ENCODE measurements around the gene PDE4D. TPM values are rescaled to one million over a fixed set of nuclear protein-coding genes. Genes with fewer than 3 reads are reported as not detected.

Gene PDE4D
- total RNA-seq, 1 donor from 2014 or later = 14.2 TPM

DNA sequence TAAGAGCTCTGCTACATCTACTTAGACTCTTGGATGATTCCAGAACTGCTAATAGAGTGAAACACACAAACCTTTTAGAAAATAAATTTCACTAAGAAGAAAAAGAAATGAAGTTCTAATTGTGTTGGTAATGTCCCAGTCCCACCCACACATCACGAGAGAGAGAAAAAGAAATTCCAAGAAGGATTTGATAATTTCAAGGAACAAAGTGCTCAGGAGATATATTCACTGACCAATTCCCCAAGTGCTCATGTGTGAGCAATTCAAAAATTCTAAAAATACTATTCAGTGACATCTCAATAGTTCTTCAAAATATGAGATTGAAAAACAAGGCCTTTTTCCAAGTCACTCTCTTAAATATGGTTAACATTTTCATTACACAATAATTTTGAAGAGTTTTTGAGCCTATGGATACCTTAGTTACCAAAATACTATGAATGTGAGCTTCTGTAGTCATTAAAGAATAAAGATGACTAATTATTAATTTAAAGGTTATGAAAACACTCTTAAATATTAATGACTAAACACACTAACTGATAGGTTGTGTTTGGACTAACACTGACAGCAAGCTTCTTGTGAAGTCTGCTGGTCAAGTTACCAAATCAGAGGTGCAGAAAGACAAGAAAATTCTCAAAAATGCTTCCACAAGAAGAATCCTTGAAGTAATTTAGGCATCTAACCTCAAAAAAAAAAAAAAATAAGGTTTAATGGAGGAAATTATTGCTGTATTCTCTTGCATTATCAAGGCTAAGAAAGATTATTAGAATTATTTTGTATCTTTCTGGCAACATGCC, 245.3 kb downstream of the PDE4D start:
- Histone ChIP-seq H3K4me2 (ENCODE audit: low read length) (no peak overlapping the region), H3K36me3 (ENCODE audit: insufficient read depth, low read length) (no peaks in the 10 kb centered on the region), H4K20me1 (ENCODE audit: insufficient read depth, low read length) (no peaks in the 10 kb centered on the region), H3K4me1 (ENCODE audit: insufficient read depth, low read length) (no peaks in the 10 kb centered on the region), H3K9me3 (ENCODE audit: insufficient read depth, low read depth, low read length) (no peaks in the 10 kb centered on the region), H3K9ac (ENCODE audit: low read length) (no peak overlapping the region), H3K79me2 (ENCODE audit: insufficient read depth, low read length) (no peaks in the 10 kb centered on the region), H2AFZ (ENCODE audit: low read depth, low read length) (no peak overlapping the region), H3K4me3 (ENCODE audit: insufficient read depth, low read depth, low read length) (no peak overlapping the region), H3K27ac (ENCODE audit: low read depth, low read length) (peak overlapping the region; percentile 21), H3K27me3 (ENCODE audit: insufficient read depth, low read length) (no peaks in the 10 kb centered on the region)
- H3K27me3 Mint-ChIP-seq (ENCODE audit: low read depth, unreplicated experiment) = no peaks in the 10 kb centered on the region
- H3K4me1 Mint-ChIP-seq (ENCODE audit: low read depth, unreplicated experiment) = peaks cover 8% of the 10 kb centered on the region
- no peak overlapping the region for H3K4me3 Mint-ChIP-seq (ENCODE audit: unreplicated experiment)
- H3K9me3 Mint-ChIP-seq (ENCODE audit: unreplicated experiment) = no peaks in the 10 kb centered on the region
- FAIRE-seq (no peak), DNase-seq (ENCODE audit: low read depth) (no peak)
- no peaks in the 10 kb centered on the region for H3K36me3 Mint-ChIP-seq (ENCODE audit: low read depth, unreplicated experiment)
- TF ChIP-seq EZH2 (IDR thresholded peaks at IDR 0.05; ENCODE audit: insufficient read depth, low read length) = no peak
- TF ChIP-seq, protein P1, sequence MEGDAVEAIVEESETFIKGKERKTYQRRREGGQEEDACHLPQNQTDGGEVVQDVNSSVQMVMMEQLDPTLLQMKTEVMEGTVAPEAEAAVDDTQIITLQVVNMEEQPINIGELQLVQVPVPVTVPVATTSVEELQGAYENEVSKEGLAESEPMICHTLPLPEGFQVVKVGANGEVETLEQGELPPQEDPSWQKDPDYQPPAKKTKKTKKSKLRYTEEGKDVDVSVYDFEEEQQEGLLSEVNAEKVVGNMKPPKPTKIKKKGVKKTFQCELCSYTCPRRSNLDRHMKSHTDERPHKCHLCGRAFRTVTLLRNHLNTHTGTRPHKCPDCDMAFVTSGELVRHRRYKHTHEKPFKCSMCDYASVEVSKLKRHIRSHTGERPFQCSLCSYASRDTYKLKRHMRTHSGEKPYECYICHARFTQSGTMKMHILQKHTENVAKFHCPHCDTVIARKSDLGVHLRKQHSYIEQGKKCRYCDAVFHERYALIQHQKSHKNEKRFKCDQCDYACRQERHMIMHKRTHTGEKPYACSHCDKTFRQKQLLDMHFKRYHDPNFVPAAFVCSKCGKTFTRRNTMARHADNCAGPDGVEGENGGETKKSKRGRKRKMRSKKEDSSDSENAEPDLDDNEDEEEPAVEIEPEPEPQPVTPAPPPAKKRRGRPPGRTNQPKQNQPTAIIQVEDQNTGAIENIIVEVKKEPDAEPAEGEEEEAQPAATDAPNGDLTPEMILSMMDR (IDR thresholded peaks at IDR 0.05; ENCODE audit: insufficient read depth, low read depth, low read length) = no peak
- H3K27ac Mint-ChIP-seq (ENCODE audit: unreplicated experiment) = no peak overlapping the region

DNA sequence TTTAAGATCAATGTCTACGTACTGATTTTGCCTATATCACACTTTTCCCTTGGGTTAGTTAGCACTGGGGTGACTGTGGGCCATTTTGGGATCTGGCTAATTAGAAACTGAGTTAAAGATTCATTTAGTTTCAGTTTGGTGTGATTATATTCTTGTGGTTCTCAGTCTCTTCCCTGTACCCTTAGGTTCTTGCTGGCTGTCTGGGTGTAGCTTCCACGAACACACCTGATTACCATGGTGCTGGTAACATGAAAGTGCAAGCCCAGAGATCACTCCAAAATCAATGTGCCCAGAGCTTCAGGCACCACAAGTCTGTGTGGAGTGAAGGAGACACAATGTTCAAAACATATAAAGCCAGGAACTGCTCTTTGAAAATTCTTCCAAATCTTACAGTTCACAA, 248.1 kb downstream of the PDE4D start:
- Mint-ChIP-seq H3K27me3 (ENCODE audit: low read depth, unreplicated experiment) (no peaks in the 10 kb centered on the region), H3K9me3 (ENCODE audit: unreplicated experiment) (no peaks in the 10 kb centered on the region), H3K4me1 (ENCODE audit: low read depth, unreplicated experiment) (peaks cover 11% of the 10 kb centered on the region), H3K4me3 (ENCODE audit: unreplicated experiment) (no peak overlapping the region), H3K27ac (ENCODE audit: unreplicated experiment) (no peak overlapping the region), H3K36me3 (ENCODE audit: low read depth, unreplicated experiment) (no peaks in the 10 kb centered on the region)
- Histone ChIP-seq H3K4me2 (ENCODE audit: low read length) (no peak overlapping the region), H3K79me2 (ENCODE audit: insufficient read depth, low read length) (no peaks in the 10 kb centered on the region), H3K4me1 (ENCODE audit: insufficient read depth, low read length) (no peaks in the 10 kb centered on the region), H3K4me3 (ENCODE audit: insufficient read depth, low read depth, low read length) (no peak overlapping the region), H3K27me3 (ENCODE audit: insufficient read depth, low read length) (no peaks in the 10 kb centered on the region), H3K36me3 (ENCODE audit: insufficient read depth, low read length) (no peaks in the 10 kb centered on the region), H2AFZ (ENCODE audit: low read depth, low read length) (no peak overlapping the region), H3K27ac (ENCODE audit: low read depth, low read length) (no peak overlapping the region), H3K9me3 (ENCODE audit: insufficient read depth, low read depth, low read length) (no peaks in the 10 kb centered on the region), H3K9ac (ENCODE audit: low read length) (no peak overlapping the region), H4K20me1 (ENCODE audit: insufficient read depth, low read length) (no peaks in the 10 kb centered on the region)
- no peak for FAIRE-seq
- DNase-seq (ENCODE audit: low read depth) = no peak
- TF ChIP-seq, protein P1 (IDR thresholded peaks at IDR 0.05; ENCODE audit: insufficient read depth, low read depth, low read length) = no peak
- TF ChIP-seq EZH2 (IDR thresholded peaks at IDR 0.05; ENCODE audit: insufficient read depth, low read length) = no peak

GRCh38 chr5:59640411-59640810, 253.1 kb downstream of the PDE4D start:
- Histone ChIP-seq H2AFZ (ENCODE audit: low read depth, low read length) (no peak overlapping the region), H3K36me3 (ENCODE audit: insufficient read depth, low read length) (no peaks in the 10 kb centered on the region), H3K79me2 (ENCODE audit: insufficient read depth, low read length) (no peaks in the 10 kb centered on the region), H4K20me1 (ENCODE audit: insufficient read depth, low read length) (no peaks in the 10 kb centered on the region), H3K4me3 (ENCODE audit: insufficient read depth, low read depth, low read length) (no peak overlapping the region), H3K4me2 (ENCODE audit: low read length) (no peak overlapping the region), H3K27me3 (ENCODE audit: insufficient read depth, low read length) (no peaks in the 10 kb centered on the region), H3K9ac (ENCODE audit: low read length) (no peak overlapping the region), H3K4me1 (ENCODE audit: insufficient read depth, low read length) (no peaks in the 10 kb centered on the region), H3K9me3 (ENCODE audit: insufficient read depth, low read depth, low read length) (no peaks in the 10 kb centered on the region), H3K27ac (ENCODE audit: low read depth, low read length) (no peak overlapping the region)
- no peak for TF ChIP-seq EZH2 (IDR thresholded peaks at IDR 0.05; ENCODE audit: insufficient read depth, low read length)
- TF ChIP-seq, protein P1 (IDR thresholded peaks at IDR 0.05; ENCODE audit: insufficient read depth, low read depth, low read length) = no peak
- no peaks in the 10 kb centered on the region for H3K27me3 Mint-ChIP-seq (ENCODE audit: low read depth, unreplicated experiment)
- H3K36me3 Mint-ChIP-seq (ENCODE audit: low read depth, unreplicated experiment) = no peaks in the 10 kb centered on the region
- FAIRE-seq (peak; percentile 37), DNase-seq (ENCODE audit: low read depth) (peak; percentile 35)
- H3K4me1 Mint-ChIP-seq (ENCODE audit: low read depth, unreplicated experiment) = peaks cover 9% of the 10 kb centered on the region
- H3K27ac Mint-ChIP-seq (ENCODE audit: unreplicated experiment) = no peak overlapping the region
- H3K9me3 Mint-ChIP-seq (ENCODE audit: unreplicated experiment) = peaks cover under 1% of the 10 kb centered on the region
- no peak overlapping the region for H3K4me3 Mint-ChIP-seq (ENCODE audit: unreplicated experiment)

All from astrocyte (in vitro differentiated cells and primary cell).